Nephron (organoid): ENCODE measurements around the gene CFAP91.

Experiments
- H3K27ac Mint-ChIP-seq, 3 experiments: 2 replicates each; pipeline ENCODE4 v1.8.0; 2020; ENCODE audit warnings: mixed read lengths in 3 of 3, mild to moderate bottlenecking in 2 of 3, moderate library complexity in 1 of 3
- H3K27me3 Mint-ChIP-seq: 2 replicates; pipeline ENCODE4 v1.8.0; 2021; ENCODE audit warnings: low read depth, mild to moderate bottlenecking, moderate library complexity, mixed read lengths
- H3K36me3 Mint-ChIP-seq: 2 replicates; pipeline ENCODE4 v1.8.0; 2020; ENCODE audit warnings: low read depth, mixed read lengths
- H3K4me1 Mint-ChIP-seq: 2 replicates; pipeline ENCODE4 v1.8.0; 2020; ENCODE audit warnings: mixed read lengths
- H3K4me3 Mint-ChIP-seq, 3 experiments: 2 replicates each; pipeline ENCODE4 v1.8.0; 2020; ENCODE audit warnings: mild to moderate bottlenecking in 3 of 3, mixed read lengths in 3 of 3, moderate library complexity in 2 of 3
- H3K9me3 Mint-ChIP-seq: 2 replicates; pipeline ENCODE4 v1.8.0; 2020; ENCODE audit warnings: mixed read lengths
- CTCF ChIP-seq, 3 experiments: fragments of 200-600 bp; sonication (generic); IDR thresholded peaks; one replicate each; pipeline ENCODE4 v1.5.0; 2021; ENCODE audit warnings: antibody characterized with exemption in 3 of 3; ENCODE audit not compliant: unreplicated experiment in 3 of 3

The CFAP91 gene

GRCh38 chr3:119751423-119751822 lies 48.6 kb downstream of the CFAP91 start:
- Mint-ChIP-seq H3K36me3 (peaks cover 62% of the 10 kb centered on the region), H3K9me3 (peaks cover 14% of the 10 kb centered on the region), H3K4me3 (no peak overlapping the region), H3K27ac (no peak overlapping the region), H3K27me3 (no peaks in the 10 kb centered on the region), H3K4me1 (peaks cover 8% of the 10 kb centered on the region)
- no peak for TF ChIP-seq CTCF (IDR thresholded peaks at IDR 0.05; ENCODE audit: unreplicated experiment in 3 of 3)
